Measurements from ENCODE around the gene SMPD3. TPM values are rescaled to one million over a fixed set of nuclear protein-coding genes. Genes with fewer than 3 reads are reported as not detected.

Gene SMPD3
- total and polyA plus RNA-seq, 9 donors, result 0.31 to 4.3 (median 1.1) TPM

- DNase-seq, result no peak
- Histone ChIP-seq H3K27ac (ENCODE audit: low read length) (no peak overlapping the region), H3K36me3 (ENCODE audit: control insufficient read depth, insufficient read depth, low read length) (no peaks in the 10 kb centered on the region), H3K9me3 (replicated peaks; ENCODE audit: control insufficient read depth, low read depth, low read length) (no peaks in the 10 kb centered on the region), H3K27me3 (ENCODE audit: control insufficient read depth, insufficient read depth, low read length) (peaks cover 4% of the 10 kb centered on the region), H3K4me1 (ENCODE audit: control insufficient read depth, insufficient read depth, low read length) (peaks cover 30% of the 10 kb centered on the region), H3K4me3 (ENCODE audit: low read length) (no peak overlapping the region)
- 32% methylated on average over 8 of the region's 8 CpGs for WGBS (ENCODE audit: insufficient coverage)
Measured at GRCh38 chr16:68366062-68366461, 82.2 kb downstream of the SMPD3 start.

GRCh38 chr16:68365167-68365817 lies 83.0 kb downstream of the SMPD3 start:
- Histone ChIP-seq H3K4me1 (ENCODE audit: control insufficient read depth, insufficient read depth, low read length) (peaks cover 38% of the 10 kb centered on the region), H3K4me3 (ENCODE audit: low read length) (no peak overlapping the region), H3K27me3 (ENCODE audit: control insufficient read depth, insufficient read depth, low read length) (peaks cover 4% of the 10 kb centered on the region), H3K36me3 (ENCODE audit: control insufficient read depth, insufficient read depth, low read length) (peaks cover 4% of the 10 kb centered on the region), H3K9me3 (replicated peaks; ENCODE audit: control insufficient read depth, low read depth, low read length) (no peaks in the 10 kb centered on the region), H3K27ac (ENCODE audit: low read length) (no peak overlapping the region)
- no peak for DNase-seq
- WGBS (ENCODE audit: insufficient coverage), result 42% methylated on average over 17 of the region's 18 CpGs

- 48% methylated on average over 13 of the region's 14 CpGs for WGBS (ENCODE audit: insufficient coverage)
- Histone ChIP-seq H3K9me3 (replicated peaks; ENCODE audit: control insufficient read depth, low read depth, low read length) (no peaks in the 10 kb centered on the region), H3K36me3 (ENCODE audit: control insufficient read depth, insufficient read depth, low read length) (peaks cover 4% of the 10 kb centered on the region), H3K4me3 (ENCODE audit: low read length) (no peak overlapping the region), H3K27ac (ENCODE audit: low read length) (no peak overlapping the region), H3K4me1 (ENCODE audit: control insufficient read depth, insufficient read depth, low read length) (peaks cover 43% of the 10 kb centered on the region), H3K27me3 (ENCODE audit: control insufficient read depth, insufficient read depth, low read length) (peaks cover 4% of the 10 kb centered on the region)
- no peak for DNase-seq
Measured at GRCh38 chr16:68364561-68364998, 83.7 kb downstream of the SMPD3 start.

GRCh38 chr16:68363658-68364521 lies 84.4 kb downstream of the SMPD3 start:
- Histone ChIP-seq H3K27me3 (ENCODE audit: control insufficient read depth, insufficient read depth, low read length) (peaks cover 4% of the 10 kb centered on the region), H3K9me3 (replicated peaks; ENCODE audit: control insufficient read depth, low read depth, low read length) (no peaks in the 10 kb centered on the region), H3K4me1 (ENCODE audit: control insufficient read depth, insufficient read depth, low read length) (peaks cover 43% of the 10 kb centered on the region), H3K4me3 (ENCODE audit: low read length) (no peak overlapping the region), H3K27ac (ENCODE audit: low read length) (no peak overlapping the region), H3K36me3 (ENCODE audit: control insufficient read depth, insufficient read depth, low read length) (peaks cover 10% of the 10 kb centered on the region)
- DNase-seq, result no peak
- 53% methylated on average over 13 of the region's 22 CpGs for WGBS (ENCODE audit: insufficient coverage)

- WGBS (ENCODE audit: insufficient coverage), result 68% methylated on average over 10 of the region's 18 CpGs
Measured at GRCh38 chr16:68362947-68363657, 85.2 kb downstream of the SMPD3 start.

GRCh38 chr16:68362262-68362913 lies 85.9 kb downstream of the SMPD3 start:
- peaks cover 4% of the 10 kb centered on the region for H3K27me3 ChIP-seq (ENCODE audit: control insufficient read depth, insufficient read depth, low read length)
- no peak for DNase-seq
- H3K4me3 ChIP-seq (ENCODE audit: low read length), result no peak overlapping the region
- peaks cover 43% of the 10 kb centered on the region for H3K4me1 ChIP-seq (ENCODE audit: control insufficient read depth, insufficient read depth, low read length)
- 55% methylated on average over 8 of the region's 8 CpGs for WGBS (ENCODE audit: insufficient coverage)
- no peaks in the 10 kb centered on the region for H3K9me3 ChIP-seq (replicated peaks; ENCODE audit: control insufficient read depth, low read depth, low read length)
- peaks cover 22% of the 10 kb centered on the region for H3K36me3 ChIP-seq (ENCODE audit: control insufficient read depth, insufficient read depth, low read length)
- no peak overlapping the region for H3K27ac ChIP-seq (ENCODE audit: low read length)

More at GRCh38 chr16:68362947-68363657, 85.2 kb downstream of the SMPD3 start:
- Histone ChIP-seq H3K36me3 (ENCODE audit: control insufficient read depth, insufficient read depth, low read length) (peaks cover 15% of the 10 kb centered on the region), H3K27ac (ENCODE audit: low read length) (no peak overlapping the region), H3K9me3 (replicated peaks; ENCODE audit: control insufficient read depth, low read depth, low read length) (no peaks in the 10 kb centered on the region), H3K4me3 (ENCODE audit: low read length) (no peak overlapping the region), H3K27me3 (ENCODE audit: control insufficient read depth, insufficient read depth, low read length) (peaks cover 4% of the 10 kb centered on the region), H3K4me1 (ENCODE audit: control insufficient read depth, insufficient read depth, low read length) (peaks cover 43% of the 10 kb centered on the region)
- no peak for DNase-seq

- no peak overlapping the region for H3K4me3 ChIP-seq (ENCODE audit: low read length)
- WGBS (ENCODE audit: insufficient coverage), result 55% methylated on average over 13 of the region's 16 CpGs
- peaks cover 43% of the 10 kb centered on the region for H3K4me1 ChIP-seq (ENCODE audit: control insufficient read depth, insufficient read depth, low read length)
- H3K9me3 ChIP-seq (replicated peaks; ENCODE audit: control insufficient read depth, low read depth, low read length), result no peaks in the 10 kb centered on the region
- H3K27me3 ChIP-seq (ENCODE audit: control insufficient read depth, insufficient read depth, low read length), result peaks cover 2% of the 10 kb centered on the region
- no peak for DNase-seq
- peaks cover 31% of the 10 kb centered on the region for H3K36me3 ChIP-seq (ENCODE audit: control insufficient read depth, insufficient read depth, low read length)
- H3K27ac ChIP-seq (ENCODE audit: low read length), result no peak overlapping the region
Measured at GRCh38 chr16:68361485-68361884, 86.8 kb downstream of the SMPD3 start.

GRCh38 chr16:68360956-68361355 lies 87.4 kb downstream of the SMPD3 start:
- 53% methylated on average over 11 of the region's 14 CpGs for WGBS (ENCODE audit: insufficient coverage)
- Histone ChIP-seq H3K9me3 (replicated peaks; ENCODE audit: control insufficient read depth, low read depth, low read length) (no peaks in the 10 kb centered on the region), H3K4me3 (ENCODE audit: low read length) (no peak overlapping the region), H3K4me1 (ENCODE audit: control insufficient read depth, insufficient read depth, low read length) (peaks cover 43% of the 10 kb centered on the region), H3K27ac (ENCODE audit: low read length) (no peak overlapping the region), H3K27me3 (ENCODE audit: control insufficient read depth, insufficient read depth, low read length) (peaks cover 2% of the 10 kb centered on the region), H3K36me3 (ENCODE audit: control insufficient read depth, insufficient read depth, low read length) (peaks cover 37% of the 10 kb centered on the region)
- DNase-seq, result peak; percentile 46

- no peak for DNase-seq
- H3K36me3 ChIP-seq (ENCODE audit: control insufficient read depth, insufficient read depth, low read length), result peaks cover 41% of the 10 kb centered on the region
- H3K27me3 ChIP-seq (ENCODE audit: control insufficient read depth, insufficient read depth, low read length), result peaks cover 2% of the 10 kb centered on the region
- H3K9me3 ChIP-seq (replicated peaks; ENCODE audit: control insufficient read depth, low read depth, low read length), result no peaks in the 10 kb centered on the region
- H3K4me3 ChIP-seq (ENCODE audit: low read length), result no peak overlapping the region
- H3K4me1 ChIP-seq (ENCODE audit: control insufficient read depth, insufficient read depth, low read length), result peaks cover 43% of the 10 kb centered on the region
- H3K27ac ChIP-seq (ENCODE audit: low read length), result no peak overlapping the region
- 83% methylated on average over 16 of the region's 18 CpGs for WGBS (ENCODE audit: insufficient coverage)
Measured at GRCh38 chr16:68360547-68360946, 87.8 kb downstream of the SMPD3 start.
